Limb (tissue), 2 donors: ENCODE results near the gene TMEM141.

Experiments
- DNase-seq, 2 donors: peaks; one replicate each; pipeline ENCODE4 v3.0.0-alpha.2; 2016; ENCODE audit errors: extremely low spot score in 2 of 2

Gene TMEM141

GRCh38 chr9:136814725-136815421, 23.7 kb downstream of the TMEM141 start:
- DNase-seq = no peak

GRCh38 chr9:136815422-136815782, 24.3 kb downstream of the TMEM141 start:
- no peak for DNase-seq

- peak in 1 of 2 donors; percentile 50 for DNase-seq
These were observed 30.1 kb downstream of the TMEM141 start for GRCh38 chr9:136820971-136821825.

- DNase-seq = no peak
These were observed 30.8 kb downstream of the TMEM141 start for GRCh38 chr9:136821826-136822544.

DNA sequence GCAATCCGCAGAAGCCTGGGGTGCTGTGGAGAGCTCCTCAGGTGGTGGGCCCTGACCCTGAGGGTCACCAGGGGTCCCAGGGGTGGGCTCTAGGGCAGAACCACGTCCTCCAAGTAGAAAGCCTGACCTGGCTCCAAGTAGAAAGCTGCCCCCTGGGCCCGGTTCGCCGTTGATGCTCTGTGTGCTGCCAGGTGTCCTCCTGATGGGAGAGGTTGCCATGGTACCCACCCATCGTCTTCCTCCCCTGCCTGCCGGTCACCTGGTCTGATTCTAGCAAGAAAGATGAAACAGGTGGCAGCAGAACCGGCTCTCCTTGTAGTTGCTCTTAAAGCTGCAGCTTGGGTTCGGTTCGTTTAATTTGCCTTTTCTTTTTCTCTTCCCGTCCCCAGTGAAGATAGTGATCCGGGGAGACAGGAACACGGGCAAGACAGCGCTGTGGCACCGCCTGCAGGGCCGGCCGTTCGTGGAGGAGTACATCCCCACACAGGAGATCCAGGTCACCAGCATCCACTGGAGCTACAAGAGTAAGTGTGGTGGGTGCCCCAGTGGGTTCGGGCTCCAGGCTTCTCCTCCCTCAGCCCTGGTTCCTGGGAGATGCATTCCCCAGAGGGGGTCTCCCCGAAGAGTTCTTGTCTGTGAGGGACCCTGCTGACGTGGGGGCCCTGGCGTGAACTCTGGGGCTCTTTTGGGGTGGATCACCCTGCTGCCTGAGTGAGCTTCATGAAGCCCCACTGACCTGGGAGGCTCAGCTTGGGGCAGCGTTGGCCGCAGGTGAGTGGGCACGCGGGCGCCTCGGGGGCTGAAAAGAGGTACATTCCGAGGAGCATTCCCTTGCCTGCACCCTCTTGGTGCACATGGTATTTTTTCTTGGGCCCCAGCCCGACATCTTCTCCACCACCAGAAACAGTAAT, 32.2 kb downstream of the TMEM141 start:
- peak in 1 of 2 donors; percentile 22 for DNase-seq

DNA sequence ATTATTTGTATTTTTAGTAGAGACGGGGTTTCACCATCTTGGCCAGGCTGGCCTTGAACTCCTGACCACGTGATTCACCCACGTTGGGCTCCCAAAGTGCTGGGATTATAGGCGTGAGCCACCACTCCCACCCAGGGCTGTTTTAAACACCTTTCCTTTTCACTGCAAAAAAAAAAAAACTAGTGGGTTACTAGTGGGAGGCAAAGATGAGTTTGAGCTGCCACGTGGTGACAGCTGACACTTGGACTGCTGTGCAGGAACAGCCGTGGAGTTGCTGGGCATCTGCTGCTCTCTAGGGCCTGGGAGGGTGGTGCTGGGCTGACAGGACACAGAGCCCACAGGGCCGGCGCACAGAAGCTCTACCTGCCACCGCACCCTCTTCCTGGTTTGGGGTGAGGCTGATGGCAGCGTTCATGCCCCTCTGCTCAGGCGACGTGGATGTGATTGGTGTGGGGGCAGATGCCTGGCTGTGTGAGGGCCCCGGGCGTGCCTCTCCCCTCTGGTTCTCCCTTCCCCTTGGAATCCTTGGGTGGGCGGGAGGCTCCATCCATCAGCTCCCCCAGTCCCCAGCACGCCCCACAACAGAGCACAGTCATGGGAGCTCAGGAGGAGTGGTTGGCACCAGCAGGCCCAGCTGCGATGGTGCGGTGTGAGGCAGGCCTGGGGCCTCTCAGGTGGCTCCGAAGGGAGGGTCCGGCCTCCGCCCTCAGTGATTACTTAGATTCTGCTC, 33.5 kb downstream of the TMEM141 start:
- peak in 1 of 2 donors; percentile 20 for DNase-seq

- peak in 1 of 2 donors; percentile 22 for DNase-seq
These were observed 34.4 kb downstream of the TMEM141 start for GRCh38 chr9:136825295-136826187.

DNA sequence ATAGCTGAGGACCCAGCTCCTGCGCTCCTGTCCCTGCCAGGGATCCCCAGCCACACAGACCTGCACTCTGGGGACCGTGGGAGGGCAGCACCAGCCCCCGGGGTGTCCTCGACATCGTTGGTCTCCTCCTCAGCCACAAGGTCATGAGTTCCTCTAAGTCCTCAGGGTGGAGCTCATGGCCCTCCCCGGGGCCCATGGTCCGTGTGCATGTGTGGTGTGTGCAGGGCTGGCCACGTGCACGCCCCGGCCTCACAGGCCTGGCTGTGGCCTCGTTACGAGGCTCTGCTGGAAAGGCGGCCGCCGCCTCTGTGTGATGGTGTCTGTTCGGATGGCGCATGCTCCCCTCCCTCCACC, 35.0 kb downstream of the TMEM141 start:
- peak in 1 of 2 donors; percentile 16 for DNase-seq

GRCh38 chr9:136826703-136827582, 35.8 kb downstream of the TMEM141 start:
- peak in 1 of 2 donors; percentile 23 for DNase-seq

DNA sequence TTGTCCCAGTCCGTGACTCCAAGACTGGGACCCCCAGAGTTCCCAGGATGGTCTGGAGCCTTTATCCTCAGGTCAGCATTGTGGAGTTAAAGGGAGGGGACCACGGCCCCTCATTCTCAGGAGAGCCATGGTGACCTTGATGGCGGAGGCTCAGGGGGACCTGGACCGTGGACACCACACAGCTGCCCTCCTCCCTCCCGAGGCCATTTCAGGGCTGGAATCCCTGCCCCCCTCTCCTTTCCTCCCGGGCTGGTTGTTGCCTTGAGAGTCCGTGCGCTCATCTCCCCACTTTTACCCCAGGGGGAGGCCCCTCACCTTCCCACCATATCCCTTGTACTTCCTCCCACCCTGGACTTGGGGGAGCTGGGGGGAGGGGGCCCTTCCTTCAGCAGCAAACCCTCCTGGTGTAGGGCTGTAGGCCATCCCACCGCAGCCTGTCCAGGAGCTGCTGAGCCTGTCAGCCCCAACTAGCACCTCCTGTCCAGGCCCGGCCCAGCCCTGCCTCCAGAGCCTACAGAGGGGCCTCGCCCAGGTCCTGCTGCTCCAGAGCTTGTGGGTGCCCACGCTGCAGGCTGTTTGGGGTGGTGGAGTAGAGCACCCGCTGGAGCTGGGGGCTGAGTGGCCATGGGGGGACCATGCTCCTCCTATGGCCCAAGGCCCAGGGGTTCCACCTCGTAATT, 36.8 kb downstream of the TMEM141 start:
- peak in 1 of 2 donors; percentile 26 for DNase-seq

DNA sequence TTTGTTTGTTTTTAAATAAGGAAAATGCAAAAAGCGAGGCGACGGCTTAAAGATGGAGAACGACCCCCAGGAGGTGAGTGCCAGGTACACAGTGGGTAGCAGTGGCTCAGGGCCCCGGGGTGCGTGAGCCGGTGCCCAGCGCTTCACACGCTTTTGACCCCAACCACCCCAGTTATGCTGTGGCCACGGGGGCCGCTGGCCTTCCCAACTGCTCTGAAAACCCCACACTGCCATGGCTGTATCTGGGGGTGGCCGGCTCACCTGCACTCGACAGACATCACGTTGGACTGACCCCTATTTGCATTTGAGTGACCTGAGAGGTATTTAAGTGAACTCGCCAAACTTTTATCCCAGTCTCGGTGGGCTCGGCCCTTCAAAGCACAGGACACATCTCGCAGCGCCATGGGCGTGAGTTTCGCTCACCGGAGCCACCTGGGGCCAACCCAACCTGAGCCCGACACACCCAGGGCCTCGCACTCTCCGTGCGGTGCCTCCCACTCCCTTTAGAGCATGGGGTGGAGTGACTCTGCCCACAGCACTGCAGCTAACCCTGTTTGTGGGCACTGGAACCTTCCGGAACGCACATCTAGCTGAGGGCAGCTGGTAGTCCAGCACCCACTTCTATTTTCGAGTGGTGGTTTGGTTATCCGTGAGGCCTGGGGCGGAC, 37.5 kb downstream of the TMEM141 start:
- DNase-seq = no peak

- DNase-seq = no peak
These were observed 38.3 kb downstream of the TMEM141 start for GRCh38 chr9:136829412-136829811.

DNA sequence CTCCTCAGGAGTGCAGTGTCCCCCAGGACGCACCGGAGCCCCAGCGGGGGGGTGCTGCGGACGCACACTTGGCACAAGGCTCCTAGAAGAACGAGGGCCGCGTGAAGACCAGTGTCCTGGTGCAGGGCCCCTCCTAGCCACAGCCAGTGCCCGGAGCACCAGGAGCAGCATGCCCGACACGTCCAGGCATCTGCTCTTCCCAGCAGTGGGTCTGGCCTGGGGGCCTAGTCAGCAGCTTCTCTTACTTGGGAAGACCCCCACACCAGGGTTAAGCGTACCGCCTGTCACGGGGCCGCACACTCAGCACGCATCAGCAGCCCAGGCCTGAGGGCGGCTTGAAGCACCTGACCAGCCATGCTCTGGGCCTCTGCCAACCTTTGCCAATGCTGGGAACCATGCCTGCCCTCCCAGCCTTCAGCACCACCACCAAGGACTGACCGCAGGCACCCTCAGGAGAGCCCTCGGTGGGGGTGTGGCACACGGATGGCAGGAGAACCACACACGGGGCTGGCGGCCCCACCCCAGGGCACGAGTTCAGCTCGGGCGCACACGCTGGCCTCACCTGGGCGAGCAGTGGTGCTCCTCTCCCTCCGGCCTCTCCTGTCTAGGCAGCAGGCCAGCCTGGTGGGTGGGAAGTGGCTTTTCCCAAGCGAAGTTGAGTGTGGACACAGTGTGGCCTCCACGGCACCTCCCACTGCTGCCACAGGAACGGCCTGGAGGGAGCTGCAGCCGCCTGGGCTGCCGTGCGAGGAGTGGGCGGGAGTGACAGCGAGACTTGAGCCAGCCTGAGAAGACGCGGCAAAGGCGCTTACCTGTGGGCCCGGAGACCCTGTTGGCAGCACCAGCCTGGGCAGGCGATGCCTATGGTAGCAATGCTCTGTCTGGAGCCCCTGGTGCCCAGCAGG, 39.1 kb downstream of the TMEM141 start:
- DNase-seq = peak in 1 of 2 donors; percentile 22

DNA sequence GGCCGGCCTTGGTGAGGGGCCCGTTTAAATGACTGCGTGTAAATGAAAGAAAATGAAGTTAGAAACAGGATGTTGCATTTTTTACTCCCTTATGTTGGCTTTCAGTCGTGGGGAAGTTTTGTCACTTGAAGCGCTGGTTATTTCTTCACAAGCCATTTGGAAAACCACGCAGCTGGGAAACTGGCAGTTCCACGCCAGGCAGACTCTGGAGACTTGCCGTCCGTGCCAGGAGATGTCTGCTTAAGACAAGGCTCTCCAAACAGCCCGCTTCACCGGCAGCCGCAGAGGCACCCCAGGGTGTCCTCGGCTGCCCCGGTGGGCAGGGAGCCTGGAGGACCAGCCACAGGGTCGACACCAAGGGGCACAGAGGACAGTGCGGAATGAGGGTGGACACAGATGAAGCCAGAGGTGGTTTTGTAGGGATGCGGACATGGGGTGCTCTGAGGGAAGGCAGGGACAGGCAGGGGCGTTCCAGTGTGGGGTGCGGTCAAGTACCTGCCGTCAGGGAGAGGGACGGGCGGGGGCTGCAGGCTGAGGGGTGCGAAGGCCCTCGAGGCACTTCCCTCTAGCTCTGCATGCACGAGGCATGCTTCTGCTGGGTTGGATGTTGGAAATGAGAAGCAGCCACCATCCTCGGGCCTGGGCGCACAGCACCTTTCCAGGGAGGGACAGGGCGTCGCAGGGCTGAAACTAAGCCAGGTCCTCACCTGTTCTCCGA, 40.0 kb downstream of the TMEM141 start:
- DNase-seq = no peak

- DNase-seq = peak in 1 of 2 donors; percentile 26
These were observed 40.6 kb downstream of the TMEM141 start for GRCh38 chr9:136831720-136832104.

GRCh38 chr9:136832581-136832980, 41.4 kb downstream of the TMEM141 start:
- DNase-seq = no peak
